PFSK-1 (cell line): ENCODE results near the gene GRIK3.

ENCODE experiments used
- POLR2AphosphoS5 ChIP-seq: IDR thresholded peaks from 2 replicates; pipeline ENCODE4 v1.6.1; 2012; ENCODE audit warnings: low read depth, mild to moderate bottlenecking, control low read depth, low read length, moderate library complexity
- SIN3A ChIP-seq: IDR thresholded peaks from 2 replicates; pipeline ENCODE4 v1.6.1; 2012; ENCODE audit warnings: mild to moderate bottlenecking, low read length, moderate library complexity, borderline replicate concordance; ENCODE audit not compliant: insufficient read depth
- TF ChIP-seq, protein P1 (sequence below), 2 experiments: IDR thresholded peaks; 2 replicates each; pipeline versions ENCODE4 v1.6.1 to v1.8.0; 2011 to 2012; ENCODE audit warnings: low read depth in 2 of 2, low read length in 2 of 2, control low read depth in 1 of 2, inconsistent platforms in 1 of 2, mild to moderate bottlenecking in 1 of 2, moderate library complexity in 1 of 2; ENCODE audit not compliant: insufficient read depth in 1 of 2

DNA sequence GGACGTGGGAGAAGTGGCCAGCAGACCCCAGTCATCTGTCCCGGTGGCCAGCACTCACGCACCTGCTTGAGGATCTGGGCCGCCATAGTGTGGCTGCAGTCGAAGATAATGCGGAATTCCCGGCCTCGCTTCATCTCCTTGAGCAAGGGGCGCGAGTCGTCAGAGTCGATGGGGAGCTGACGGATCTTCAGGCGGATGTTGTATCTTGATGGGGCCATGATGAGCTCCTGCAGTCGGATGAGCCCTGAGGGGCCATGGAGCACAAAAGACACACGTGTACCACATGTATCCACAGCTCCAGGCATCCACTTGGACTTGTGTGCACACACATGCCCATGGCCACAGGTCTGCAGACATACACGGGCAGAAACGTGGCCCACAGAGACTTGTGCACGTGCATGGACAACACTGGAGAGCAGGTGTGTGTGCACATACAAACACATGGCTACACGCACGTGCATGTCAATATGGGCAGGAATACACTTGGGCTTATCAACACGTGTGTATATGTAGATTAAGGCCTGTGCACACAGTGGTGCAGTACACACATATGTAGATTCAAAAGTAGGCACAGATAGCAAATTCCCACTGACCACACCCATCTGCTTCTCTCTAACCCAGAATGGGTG lies 162.1 kb downstream of the GRIK3 start:
- TF ChIP-seq POLR2AphosphoS5 = no peak
- TF ChIP-seq, protein P1, sequence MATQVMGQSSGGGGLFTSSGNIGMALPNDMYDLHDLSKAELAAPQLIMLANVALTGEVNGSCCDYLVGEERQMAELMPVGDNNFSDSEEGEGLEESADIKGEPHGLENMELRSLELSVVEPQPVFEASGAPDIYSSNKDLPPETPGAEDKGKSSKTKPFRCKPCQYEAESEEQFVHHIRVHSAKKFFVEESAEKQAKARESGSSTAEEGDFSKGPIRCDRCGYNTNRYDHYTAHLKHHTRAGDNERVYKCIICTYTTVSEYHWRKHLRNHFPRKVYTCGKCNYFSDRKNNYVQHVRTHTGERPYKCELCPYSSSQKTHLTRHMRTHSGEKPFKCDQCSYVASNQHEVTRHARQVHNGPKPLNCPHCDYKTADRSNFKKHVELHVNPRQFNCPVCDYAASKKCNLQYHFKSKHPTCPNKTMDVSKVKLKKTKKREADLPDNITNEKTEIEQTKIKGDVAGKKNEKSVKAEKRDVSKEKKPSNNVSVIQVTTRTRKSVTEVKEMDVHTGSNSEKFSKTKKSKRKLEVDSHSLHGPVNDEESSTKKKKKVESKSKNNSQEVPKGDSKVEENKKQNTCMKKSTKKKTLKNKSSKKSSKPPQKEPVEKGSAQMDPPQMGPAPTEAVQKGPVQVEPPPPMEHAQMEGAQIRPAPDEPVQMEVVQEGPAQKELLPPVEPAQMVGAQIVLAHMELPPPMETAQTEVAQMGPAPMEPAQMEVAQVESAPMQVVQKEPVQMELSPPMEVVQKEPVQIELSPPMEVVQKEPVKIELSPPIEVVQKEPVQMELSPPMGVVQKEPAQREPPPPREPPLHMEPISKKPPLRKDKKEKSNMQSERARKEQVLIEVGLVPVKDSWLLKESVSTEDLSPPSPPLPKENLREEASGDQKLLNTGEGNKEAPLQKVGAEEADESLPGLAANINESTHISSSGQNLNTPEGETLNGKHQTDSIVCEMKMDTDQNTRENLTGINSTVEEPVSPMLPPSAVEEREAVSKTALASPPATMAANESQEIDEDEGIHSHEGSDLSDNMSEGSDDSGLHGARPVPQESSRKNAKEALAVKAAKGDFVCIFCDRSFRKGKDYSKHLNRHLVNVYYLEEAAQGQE (IDR thresholded peaks at IDR 0.05; ENCODE audit: insufficient read depth in 1 of 2, low read depth in 2 of 2, low read length in 2 of 2) = no peak
- no peak for TF ChIP-seq SIN3A
